Kidney (tissue), 22 donors: ENCODE measurements around the gene OPRL1. TPM values are rescaled to one million over a fixed set of nuclear protein-coding genes. Genes with fewer than 3 reads are reported as not detected.

ENCODE experiments used
- DNase-seq, 5 donors: peaks; one replicate each; pipeline ENCODE4 v3.0.0-alpha.2; 2013 to 2020
- FAIRE-seq: peaks from 2 replicates; lab custom pipeline; 2012; peaks lifted over from hg19 to GRCh38; lab: Jason Lieb, UNC
- H3K27ac ChIP-seq, 2 donors: one replicate each; pipeline ENCODE4 v1.7.0; 2013; ENCODE audit warnings: low read depth in 2 of 2, low read length in 2 of 2, inconsistent platforms in 1 of 2
- H3K27me3 ChIP-seq: one replicate; pipeline ENCODE4 v1.7.1; 2013; ENCODE audit warnings: low read length, inconsistent platforms; ENCODE audit not compliant: control insufficient read depth, insufficient read depth
- H3K36me3 ChIP-seq, 3 donors: one replicate each; pipeline versions ENCODE4 v1.7.0 to v1.7.1; 2013; ENCODE audit warnings: low read length in 3 of 3, control low read depth in 1 of 3, inconsistent platforms in 1 of 3; ENCODE audit not compliant: insufficient read depth in 3 of 3, control insufficient read depth in 2 of 3
- H3K4me1 ChIP-seq, 3 donors: one replicate each; pipeline versions ENCODE4 v1.7.0 to v1.7.1; 2013; ENCODE audit warnings: low read length in 3 of 3, inconsistent platforms in 1 of 3, low read depth in 1 of 3; ENCODE audit not compliant: control insufficient read depth in 2 of 3, insufficient read depth in 2 of 3
- H3K4me3 ChIP-seq, 3 donors: one replicate each; pipeline versions ENCODE4 v1.7.0 to v1.8.1; 2013; ENCODE audit warnings: low read length in 3 of 3, control low read depth in 1 of 3, inconsistent platforms in 1 of 3
- H3K9ac ChIP-seq, 3 donors: one replicate each; pipeline versions ENCODE4 v1.7.0 to v1.7.1; 2013; ENCODE audit warnings: low read length in 3 of 3, control low read depth in 1 of 3, inconsistent platforms in 1 of 3
- H3K9me3 ChIP-seq, 3 donors: one replicate each; pipeline versions ENCODE4 v1.7.0 to v1.7.1; 2013; ENCODE audit warnings: low read length in 3 of 3, control low read depth in 1 of 3, inconsistent platforms in 1 of 3; ENCODE audit not compliant: control insufficient read depth in 2 of 3, insufficient read depth in 1 of 3
- intact Hi-C: fragments of 100-400 bp; cut with DNase I; formaldehyde crosslinking; loops from one replicate; pipeline ENCODE4 v1.11.1; 2022
- long read RNA-seq, 10 donors: library from polyadenylated mRNA in 1 of 10; unstranded in 1 of 10; transcript quantifications; one replicate each; pipeline ENCODE4 v2.0.0 and lab custom pipeline, GENCODE V29; 2021 to 2026
- polyA plus RNA-seq: library from polyadenylated mRNA; stranded (reverse); fragments of 350-450 nt; fragmentation: Illumina TruSeq; extraction: RNeasy Lipid Tissue Mini Kit (QIAGEN cat#74804); gene quantifications from one replicate; pipeline ENCODE4 v1.2.3, GENCODE V29; 2014; ENCODE audit warnings: low read depth, low replicate concordance; ENCODE audit not compliant: insufficient read depth
- total RNA-seq: library from RNA; stranded (reverse); fragmentation: NEBNext Ultra II Directional; extraction: Animal tissue kit (Norgen Biotek cat#: 25700); gene quantifications from one replicate; pipeline ENCODE4 v1.2.1, GENCODE V29; 2021
- TF ChIP-seq, protein P1 (sequence below): IDR thresholded peaks from 3 replicates; pipeline ENCODE4 v1.5.1; 2012; ENCODE audit warnings: mild to moderate bottlenecking, moderate library complexity, borderline replicate concordance; ENCODE audit not compliant: insufficient read depth; ENCODE audit errors: extremely low read depth
- donor health status: control.
- donor health status: control.
- donor health status: control.
- donor health status: control.
- donor health status: control.
- donor health status: DM: yes; HTN: yes; CAD: no.
- donor health status: Normal renal cell carcinoma (clear cell type).

Gene OPRL1
- 1.2 TPM for total RNA-seq
- 0.39 TPM for polyA plus RNA-seq
- long read RNA-seq, donor 1, result 0 reads
- long read RNA-seq, donor 2, result 0 reads
- long read RNA-seq, donor 3, result 0 reads
- long read RNA-seq, donor 4, partial matches to known transcripts, result 0 of 1 reads
- long read RNA-seq, donor 4, other reads (novel, unspliced or antisense), result 0 of 1 reads
- long read RNA-seq, donor 5, result 0 reads
- long read RNA-seq, donor 6, result 0 reads
- long read RNA-seq, donor 7, partial matches to known transcripts, result 1 of 2 reads
- long read RNA-seq, donor 7, other reads (novel, unspliced or antisense), result 1 of 2 reads
- long read RNA-seq, donor 8, result 0 reads
- long read RNA-seq, donor 9, result 0 reads
- long read RNA-seq, donor 10, result 0 reads

DNA sequence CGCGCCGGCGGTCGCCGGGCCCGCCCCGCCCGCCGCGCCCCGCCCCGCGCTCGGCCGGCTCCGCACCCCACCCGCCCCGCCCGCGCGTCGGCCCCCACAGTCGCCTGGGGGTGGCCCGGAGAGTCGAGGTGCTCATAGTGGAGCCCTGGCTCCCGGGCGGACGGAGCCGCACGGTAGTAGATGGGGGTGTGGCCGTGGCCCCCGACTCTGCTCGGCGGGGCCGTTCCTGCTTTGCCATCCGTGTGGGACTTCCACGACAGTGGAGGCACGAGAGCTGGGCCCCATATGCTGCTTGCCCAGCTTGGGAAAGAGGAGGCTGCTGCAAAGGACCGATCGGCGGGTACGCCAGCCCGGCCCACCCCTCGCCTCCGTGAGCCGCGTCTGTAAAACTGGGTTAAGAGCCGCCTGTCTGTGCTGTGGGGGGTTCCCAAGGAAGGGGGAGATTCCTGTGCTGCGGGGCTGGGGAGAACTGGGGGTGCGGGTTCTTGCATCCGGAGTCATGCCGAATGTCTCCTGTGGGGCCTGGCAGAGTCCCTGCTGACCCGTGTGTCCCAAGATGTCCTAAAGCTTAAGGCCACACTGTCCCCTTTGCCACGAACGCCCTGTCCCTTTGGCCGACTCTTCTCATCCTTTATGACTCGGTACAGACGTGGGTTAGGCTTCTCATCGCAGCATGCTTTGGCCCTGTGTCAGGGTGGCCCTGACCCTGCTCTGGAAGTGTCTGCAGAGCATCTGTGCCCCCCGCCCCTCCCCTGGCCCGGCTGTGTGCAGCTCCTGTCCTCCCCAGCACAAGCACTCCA lies at the start of gene OPRL1:
OPRL1 (plus strand) TSS at position 70 of the 800 bp plus-strand sequence. CDS start 12,639 bp downstream, outside the sequence.
- Histone ChIP-seq H3K36me3 (no peaks in the 10 kb centered on the region), H3K27ac (peak within 1 kb of the TSS; percentile 32 to 65), H3K9me3 (no peaks in the 10 kb centered on the region), H3K4me3 (peak within 1 kb of the TSS; percentile 21 to 59 (median 28)), H3K4me1 (peaks cover 0 to 23% (median 3%) of the 10 kb centered on the region in 3 donors), H3K27me3 (peaks cover 3% of the 10 kb centered on the region), H3K9ac (peak within 1 kb of the TSS in 2 of 3 donors; percentile 55)
- TF ChIP-seq, protein P1, sequence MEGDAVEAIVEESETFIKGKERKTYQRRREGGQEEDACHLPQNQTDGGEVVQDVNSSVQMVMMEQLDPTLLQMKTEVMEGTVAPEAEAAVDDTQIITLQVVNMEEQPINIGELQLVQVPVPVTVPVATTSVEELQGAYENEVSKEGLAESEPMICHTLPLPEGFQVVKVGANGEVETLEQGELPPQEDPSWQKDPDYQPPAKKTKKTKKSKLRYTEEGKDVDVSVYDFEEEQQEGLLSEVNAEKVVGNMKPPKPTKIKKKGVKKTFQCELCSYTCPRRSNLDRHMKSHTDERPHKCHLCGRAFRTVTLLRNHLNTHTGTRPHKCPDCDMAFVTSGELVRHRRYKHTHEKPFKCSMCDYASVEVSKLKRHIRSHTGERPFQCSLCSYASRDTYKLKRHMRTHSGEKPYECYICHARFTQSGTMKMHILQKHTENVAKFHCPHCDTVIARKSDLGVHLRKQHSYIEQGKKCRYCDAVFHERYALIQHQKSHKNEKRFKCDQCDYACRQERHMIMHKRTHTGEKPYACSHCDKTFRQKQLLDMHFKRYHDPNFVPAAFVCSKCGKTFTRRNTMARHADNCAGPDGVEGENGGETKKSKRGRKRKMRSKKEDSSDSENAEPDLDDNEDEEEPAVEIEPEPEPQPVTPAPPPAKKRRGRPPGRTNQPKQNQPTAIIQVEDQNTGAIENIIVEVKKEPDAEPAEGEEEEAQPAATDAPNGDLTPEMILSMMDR, result no peak
- DNase-seq (peak in 1 of 5 donors; percentile 74), FAIRE-seq (no peak)
- intact Hi-C loops, result no loop called here

DNA sequence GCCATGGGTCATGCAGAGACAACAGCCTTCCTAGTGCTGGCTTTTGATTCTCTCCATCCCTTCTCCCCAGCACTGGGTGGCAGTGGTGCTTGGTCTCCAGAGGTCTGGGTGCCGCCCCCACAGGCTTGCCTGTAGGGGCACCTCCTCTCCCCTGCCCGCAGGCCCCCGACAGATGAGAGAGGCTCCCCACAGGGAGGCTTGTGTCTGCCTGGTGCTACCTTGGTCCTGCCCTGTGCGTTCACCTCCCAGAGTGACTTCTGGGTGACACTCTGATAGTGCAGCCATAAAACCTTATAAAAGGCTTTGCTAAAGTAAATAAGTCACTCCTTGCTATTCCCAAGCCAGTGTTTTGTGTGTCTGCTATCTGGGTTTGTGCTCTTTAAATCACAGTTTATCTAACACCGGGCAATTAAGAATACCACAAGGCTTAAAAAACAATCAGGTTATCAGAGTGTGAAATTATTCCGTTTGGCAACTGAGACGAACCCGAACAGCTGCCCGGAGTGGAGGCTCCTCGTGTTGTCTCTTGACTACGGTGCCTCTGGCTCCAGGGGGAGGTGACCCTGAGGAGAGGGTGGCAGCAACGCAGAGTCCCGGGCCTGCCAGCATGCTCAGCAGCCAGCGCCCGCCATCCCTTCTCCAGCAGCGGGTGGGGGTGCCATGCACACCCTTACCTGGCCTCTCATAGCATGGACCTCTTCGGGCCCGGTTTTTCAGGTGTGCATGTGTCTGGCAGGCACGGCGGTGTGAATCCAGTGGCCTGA lies 49.3 kb upstream of the OPRL1 start:
- Histone ChIP-seq H3K4me3 (no peak overlapping the region), H3K36me3 (peaks cover 2 to 50% (median 32%) of the 10 kb centered on the region in 3 donors), H3K27ac (no peak overlapping the region), H3K9me3 (no peaks in the 10 kb centered on the region), H3K27me3 (no peaks in the 10 kb centered on the region), H3K4me1 (no peaks in the 10 kb centered on the region), H3K9ac (no peak overlapping the region)
- FAIRE-seq, result no peak
- intact Hi-C loops, result no loop called here
- TF ChIP-seq, protein P1, result no peak
- DNase-seq, result no peak

DNA sequence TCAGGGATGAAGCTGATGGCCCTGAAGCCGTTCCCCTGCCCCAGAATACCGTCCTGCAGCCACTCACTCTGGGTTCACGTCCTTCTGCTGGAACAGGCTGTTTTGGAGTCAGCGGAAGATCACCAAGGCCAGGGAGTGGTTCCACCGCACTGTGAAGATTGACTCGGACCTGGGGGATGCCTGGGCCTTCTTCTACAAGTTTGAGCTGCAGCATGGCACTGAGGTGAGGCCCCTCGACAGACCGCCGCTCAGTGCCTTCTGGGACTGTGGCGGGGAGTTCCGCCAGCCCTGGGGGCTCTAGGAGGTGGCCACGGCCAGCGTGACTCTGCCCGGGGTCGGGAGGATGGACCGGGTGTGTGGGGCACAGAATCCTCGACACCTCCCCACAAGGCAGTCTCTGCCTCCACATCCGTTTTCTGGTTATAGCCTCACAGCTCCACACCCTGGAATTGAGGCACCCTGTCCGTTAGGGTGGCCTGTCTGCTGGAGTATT lies 48.0 kb upstream of the OPRL1 start:
- Histone ChIP-seq H3K27me3 (no peaks in the 10 kb centered on the region), H3K9me3 (no peaks in the 10 kb centered on the region), H3K4me3 (no peak overlapping the region), H3K4me1 (no peaks in the 10 kb centered on the region), H3K9ac (no peak overlapping the region), H3K27ac (no peak overlapping the region), H3K36me3 (peaks cover 2 to 39% (median 26%) of the 10 kb centered on the region in 3 donors)
- intact Hi-C loops, result no loop called here
- no peak for FAIRE-seq
- TF ChIP-seq, protein P1, result no peak
- no peak for DNase-seq
